ENCODE results near the gene ANKRD29. TPM values are rescaled to one million over a fixed set of nuclear protein-coding genes. Genes with fewer than 3 reads are reported as not detected.
A peak's percentile ranks its signal among the peaks of the same experiment; 100 is the strongest.

ANKRD29 gene
- total and polyA plus RNA-seq, 2 experiments from 2014 or later: 6.6 to 36.6 TPM

DNA sequence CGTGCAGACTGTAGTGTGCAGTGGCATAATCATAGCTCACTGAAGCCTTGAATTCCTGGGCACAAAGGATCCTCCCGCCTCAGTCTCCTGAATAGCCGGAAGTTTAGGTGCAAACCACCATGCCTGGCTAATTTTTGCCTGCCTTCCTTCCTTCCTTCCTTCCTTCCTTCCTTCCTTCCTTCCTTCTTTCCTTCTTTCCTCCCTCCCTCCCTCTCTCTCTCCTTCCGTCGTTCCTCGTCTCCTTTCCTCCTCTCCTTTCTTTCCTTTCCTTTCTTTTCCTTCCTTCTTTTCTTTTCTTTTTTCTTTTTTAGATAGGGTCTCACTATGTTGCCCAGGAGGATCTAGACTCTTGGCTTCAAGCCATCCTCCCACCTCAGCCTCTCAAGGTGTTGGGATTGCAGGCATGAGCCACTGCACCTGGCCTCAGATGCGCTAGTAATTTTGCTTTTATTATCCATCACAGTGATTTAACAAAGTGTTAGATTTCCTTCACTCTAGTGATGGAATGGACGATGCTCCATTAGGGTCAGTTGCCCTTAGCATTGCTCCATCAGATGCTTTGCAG, 6.6 kb upstream of the ANKRD29 start (continued):
- TF ChIP-seq, protein P1, sequence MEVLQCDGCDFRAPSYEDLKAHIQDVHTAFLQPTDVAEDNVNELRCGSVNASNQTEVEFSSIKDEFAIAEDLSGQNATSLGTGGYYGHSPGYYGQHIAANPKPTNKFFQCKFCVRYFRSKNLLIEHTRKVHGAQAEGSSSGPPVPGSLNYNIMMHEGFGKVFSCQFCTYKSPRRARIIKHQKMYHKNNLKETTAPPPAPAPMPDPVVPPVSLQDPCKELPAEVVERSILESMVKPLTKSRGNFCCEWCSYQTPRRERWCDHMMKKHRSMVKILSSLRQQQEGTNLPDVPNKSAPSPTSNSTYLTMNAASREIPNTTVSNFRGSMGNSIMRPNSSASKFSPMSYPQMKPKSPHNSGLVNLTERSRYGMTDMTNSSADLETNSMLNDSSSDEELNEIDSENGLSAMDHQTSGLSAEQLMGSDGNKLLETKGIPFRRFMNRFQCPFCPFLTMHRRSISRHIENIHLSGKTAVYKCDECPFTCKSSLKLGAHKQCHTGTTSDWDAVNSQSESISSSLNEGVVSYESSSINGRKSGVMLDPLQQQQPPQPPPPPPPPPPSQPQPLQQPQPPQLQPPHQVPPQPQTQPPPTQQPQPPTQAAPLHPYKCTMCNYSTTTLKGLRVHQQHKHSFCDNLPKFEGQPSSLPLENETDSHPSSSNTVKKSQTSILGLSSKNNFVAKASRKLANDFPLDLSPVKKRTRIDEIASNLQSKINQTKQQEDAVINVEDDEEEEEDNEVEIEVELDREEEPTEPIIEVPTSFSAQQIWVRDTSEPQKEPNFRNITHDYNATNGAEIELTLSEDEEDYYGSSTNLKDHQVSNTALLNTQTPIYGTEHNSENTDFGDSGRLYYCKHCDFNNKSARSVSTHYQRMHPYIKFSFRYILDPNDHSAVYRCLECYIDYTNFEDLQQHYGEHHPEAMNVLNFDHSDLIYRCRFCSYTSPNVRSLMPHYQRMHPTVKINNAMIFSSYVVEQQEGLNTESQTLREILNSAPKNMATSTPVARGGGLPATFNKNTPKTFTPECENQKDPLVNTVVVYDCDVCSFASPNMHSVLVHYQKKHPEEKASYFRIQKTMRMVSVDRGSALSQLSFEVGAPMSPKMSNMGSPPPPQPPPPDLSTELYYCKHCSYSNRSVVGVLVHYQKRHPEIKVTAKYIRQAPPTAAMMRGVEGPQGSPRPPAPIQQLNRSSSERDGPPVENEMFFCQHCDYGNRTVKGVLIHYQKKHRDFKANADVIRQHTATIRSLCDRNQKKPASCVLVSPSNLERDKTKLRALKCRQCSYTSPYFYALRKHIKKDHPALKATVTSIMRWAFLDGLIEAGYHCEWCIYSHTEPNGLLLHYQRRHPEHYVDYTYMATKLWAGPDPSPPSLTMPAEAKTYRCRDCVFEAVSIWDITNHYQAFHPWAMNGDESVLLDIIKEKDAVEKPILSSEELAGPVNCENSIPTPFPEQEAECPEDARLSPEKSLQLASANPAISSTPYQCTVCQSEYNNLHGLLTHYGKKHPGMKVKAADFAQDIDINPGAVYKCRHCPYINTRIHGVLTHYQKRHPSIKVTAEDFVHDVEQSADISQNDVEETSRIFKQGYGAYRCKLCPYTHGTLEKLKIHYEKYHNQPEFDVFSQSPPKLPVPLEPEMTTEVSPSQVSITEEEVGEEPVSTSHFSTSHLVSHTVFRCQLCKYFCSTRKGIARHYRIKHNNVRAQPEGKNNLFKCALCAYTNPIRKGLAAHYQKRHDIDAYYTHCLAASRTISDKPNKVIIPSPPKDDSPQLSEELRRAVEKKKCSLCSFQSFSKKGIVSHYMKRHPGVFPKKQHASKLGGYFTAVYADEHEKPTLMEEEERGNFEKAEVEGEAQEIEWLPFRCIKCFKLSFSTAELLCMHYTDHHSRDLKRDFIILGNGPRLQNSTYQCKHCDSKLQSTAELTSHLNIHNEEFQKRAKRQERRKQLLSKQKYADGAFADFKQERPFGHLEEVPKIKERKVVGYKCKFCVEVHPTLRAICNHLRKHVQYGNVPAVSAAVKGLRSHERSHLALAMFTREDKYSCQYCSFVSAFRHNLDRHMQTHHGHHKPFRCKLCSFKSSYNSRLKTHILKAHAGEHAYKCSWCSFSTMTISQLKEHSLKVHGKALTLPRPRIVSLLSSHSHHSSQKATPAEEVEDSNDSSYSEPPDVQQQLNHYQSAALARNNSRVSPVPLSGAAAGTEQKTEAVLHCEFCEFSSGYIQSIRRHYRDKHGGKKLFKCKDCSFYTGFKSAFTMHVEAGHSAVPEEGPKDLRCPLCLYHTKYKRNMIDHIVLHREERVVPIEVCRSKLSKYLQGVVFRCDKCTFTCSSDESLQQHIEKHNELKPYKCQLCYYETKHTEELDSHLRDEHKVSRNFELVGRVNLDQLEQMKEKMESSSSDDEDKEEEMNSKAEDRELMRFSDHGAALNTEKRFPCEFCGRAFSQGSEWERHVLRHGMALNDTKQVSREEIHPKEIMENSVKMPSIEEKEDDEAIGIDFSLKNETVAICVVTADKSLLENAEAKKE (CRISPR knock-in tag; IDR thresholded peaks at IDR 0.05): no peak
- TF ChIP-seq POLR2AphosphoS5 (IDR thresholded peaks at IDR 0.05; ENCODE audit: low read depth): no peak

DNA sequence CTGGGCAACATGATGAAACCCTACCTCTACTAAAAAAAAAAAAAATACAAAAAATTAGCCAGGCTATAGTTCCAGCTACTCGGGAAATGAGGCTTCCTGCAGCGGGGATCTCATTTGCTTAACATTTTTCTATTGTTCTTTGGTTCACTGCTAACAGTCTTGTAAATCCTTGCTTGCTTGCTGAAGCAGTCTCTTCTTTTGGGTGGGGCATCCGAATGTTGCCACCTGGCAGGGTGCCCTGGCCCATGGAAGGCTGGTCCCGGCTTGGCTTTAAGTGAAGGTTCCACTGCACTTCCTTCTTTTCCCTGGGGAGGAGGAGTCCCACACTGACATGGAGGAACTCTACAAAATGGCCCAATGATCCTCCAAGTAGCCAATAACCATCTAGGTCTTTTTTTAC, 6.0 kb upstream of the ANKRD29 start:
- peaks cover 22% of the 10 kb centered on the region for H3K4me1 ChIP-seq (ENCODE audit: insufficient read depth)
- peak; percentile 72 for ATAC-seq
- H3K4me3 Mint-ChIP-seq: no peak overlapping the region
- no peak overlapping the region for H3K27ac Mint-ChIP-seq
- H3F3A ChIP-seq (replicated peaks; ENCODE audit: low read depth): no peaks in the 10 kb centered on the region
- peaks cover 17% of the 10 kb centered on the region for H3K4me1 Mint-ChIP-seq
- H3K36me3 ChIP-seq (ENCODE audit: insufficient read depth): no peaks in the 10 kb centered on the region
- peaks cover 5% of the 10 kb centered on the region for H3K27me3 Mint-ChIP-seq (ENCODE audit: insufficient read depth, low read depth, poor library complexity)
- DNase-seq (ENCODE audit: low spot score): peak; percentile 38
- H3K4me3 ChIP-seq: no peak overlapping the region
- H4K20me1 ChIP-seq (replicated peaks; ENCODE audit: insufficient read depth): no peaks in the 10 kb centered on the region
- H3K9me2 ChIP-seq (ENCODE audit: insufficient read depth): no peaks in the 10 kb centered on the region
- no peaks in the 10 kb centered on the region for H3K9me3 Mint-ChIP-seq
- no peak overlapping the region; the same call in 1 of the 2 replicates for H2AFZ ChIP-seq
- H3K4me2 ChIP-seq: peak overlapping the region; percentile 28
- H3K27ac ChIP-seq (ENCODE audit: low read depth): no peak overlapping the region
- no peaks in the 10 kb centered on the region for H3K27me3 ChIP-seq (ENCODE audit: insufficient read depth)
- H3K79me2 ChIP-seq (replicated peaks; ENCODE audit: insufficient read depth): no peaks in the 10 kb centered on the region
- no peaks in the 10 kb centered on the region for H3K36me3 Mint-ChIP-seq (ENCODE audit: low read depth)
- TF ChIP-seq, protein P2, sequence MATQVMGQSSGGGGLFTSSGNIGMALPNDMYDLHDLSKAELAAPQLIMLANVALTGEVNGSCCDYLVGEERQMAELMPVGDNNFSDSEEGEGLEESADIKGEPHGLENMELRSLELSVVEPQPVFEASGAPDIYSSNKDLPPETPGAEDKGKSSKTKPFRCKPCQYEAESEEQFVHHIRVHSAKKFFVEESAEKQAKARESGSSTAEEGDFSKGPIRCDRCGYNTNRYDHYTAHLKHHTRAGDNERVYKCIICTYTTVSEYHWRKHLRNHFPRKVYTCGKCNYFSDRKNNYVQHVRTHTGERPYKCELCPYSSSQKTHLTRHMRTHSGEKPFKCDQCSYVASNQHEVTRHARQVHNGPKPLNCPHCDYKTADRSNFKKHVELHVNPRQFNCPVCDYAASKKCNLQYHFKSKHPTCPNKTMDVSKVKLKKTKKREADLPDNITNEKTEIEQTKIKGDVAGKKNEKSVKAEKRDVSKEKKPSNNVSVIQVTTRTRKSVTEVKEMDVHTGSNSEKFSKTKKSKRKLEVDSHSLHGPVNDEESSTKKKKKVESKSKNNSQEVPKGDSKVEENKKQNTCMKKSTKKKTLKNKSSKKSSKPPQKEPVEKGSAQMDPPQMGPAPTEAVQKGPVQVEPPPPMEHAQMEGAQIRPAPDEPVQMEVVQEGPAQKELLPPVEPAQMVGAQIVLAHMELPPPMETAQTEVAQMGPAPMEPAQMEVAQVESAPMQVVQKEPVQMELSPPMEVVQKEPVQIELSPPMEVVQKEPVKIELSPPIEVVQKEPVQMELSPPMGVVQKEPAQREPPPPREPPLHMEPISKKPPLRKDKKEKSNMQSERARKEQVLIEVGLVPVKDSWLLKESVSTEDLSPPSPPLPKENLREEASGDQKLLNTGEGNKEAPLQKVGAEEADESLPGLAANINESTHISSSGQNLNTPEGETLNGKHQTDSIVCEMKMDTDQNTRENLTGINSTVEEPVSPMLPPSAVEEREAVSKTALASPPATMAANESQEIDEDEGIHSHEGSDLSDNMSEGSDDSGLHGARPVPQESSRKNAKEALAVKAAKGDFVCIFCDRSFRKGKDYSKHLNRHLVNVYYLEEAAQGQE (IDR thresholded peaks at IDR 0.05; ENCODE audit: unreplicated experiment): no peak
- TF ChIP-seq EZH2phosphoT487 (IDR thresholded peaks at IDR 0.05; ENCODE audit: unreplicated experiment) (no peak), POLR2AphosphoS5 (IDR thresholded peaks at IDR 0.05; ENCODE audit: low read depth) (no peak), STAT1 (IDR thresholded peaks at IDR 0.05; ENCODE audit: unreplicated experiment) (no peak), CREB1 (CRISPR knock-in tag; IDR thresholded peaks at IDR 0.05; ENCODE audit: low read depth) (no peak), JUNB (IDR thresholded peaks at IDR 0.05; ENCODE audit: unreplicated experiment) (no peak)
- TF ChIP-seq, protein P3, sequence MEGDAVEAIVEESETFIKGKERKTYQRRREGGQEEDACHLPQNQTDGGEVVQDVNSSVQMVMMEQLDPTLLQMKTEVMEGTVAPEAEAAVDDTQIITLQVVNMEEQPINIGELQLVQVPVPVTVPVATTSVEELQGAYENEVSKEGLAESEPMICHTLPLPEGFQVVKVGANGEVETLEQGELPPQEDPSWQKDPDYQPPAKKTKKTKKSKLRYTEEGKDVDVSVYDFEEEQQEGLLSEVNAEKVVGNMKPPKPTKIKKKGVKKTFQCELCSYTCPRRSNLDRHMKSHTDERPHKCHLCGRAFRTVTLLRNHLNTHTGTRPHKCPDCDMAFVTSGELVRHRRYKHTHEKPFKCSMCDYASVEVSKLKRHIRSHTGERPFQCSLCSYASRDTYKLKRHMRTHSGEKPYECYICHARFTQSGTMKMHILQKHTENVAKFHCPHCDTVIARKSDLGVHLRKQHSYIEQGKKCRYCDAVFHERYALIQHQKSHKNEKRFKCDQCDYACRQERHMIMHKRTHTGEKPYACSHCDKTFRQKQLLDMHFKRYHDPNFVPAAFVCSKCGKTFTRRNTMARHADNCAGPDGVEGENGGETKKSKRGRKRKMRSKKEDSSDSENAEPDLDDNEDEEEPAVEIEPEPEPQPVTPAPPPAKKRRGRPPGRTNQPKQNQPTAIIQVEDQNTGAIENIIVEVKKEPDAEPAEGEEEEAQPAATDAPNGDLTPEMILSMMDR (conservative IDR thresholded peaks at IDR 0.05; ENCODE audit: low read depth in 2 of 2): no peak
- TF ChIP-seq, protein P4, sequence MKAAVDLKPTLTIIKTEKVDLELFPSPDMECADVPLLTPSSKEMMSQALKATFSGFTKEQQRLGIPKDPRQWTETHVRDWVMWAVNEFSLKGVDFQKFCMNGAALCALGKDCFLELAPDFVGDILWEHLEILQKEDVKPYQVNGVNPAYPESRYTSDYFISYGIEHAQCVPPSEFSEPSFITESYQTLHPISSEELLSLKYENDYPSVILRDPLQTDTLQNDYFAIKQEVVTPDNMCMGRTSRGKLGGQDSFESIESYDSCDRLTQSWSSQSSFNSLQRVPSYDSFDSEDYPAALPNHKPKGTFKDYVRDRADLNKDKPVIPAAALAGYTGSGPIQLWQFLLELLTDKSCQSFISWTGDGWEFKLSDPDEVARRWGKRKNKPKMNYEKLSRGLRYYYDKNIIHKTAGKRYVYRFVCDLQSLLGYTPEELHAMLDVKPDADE (IDR thresholded peaks at IDR 0.05): no peak
